Right hindlimb (tissue), 1 donor: ENCODE results near the gene FAM32A.

Experiments
- DNase-seq: peaks from one replicate; pipeline ENCODE4 v3.0.0-alpha.2; 2018

The FAM32A gene

DNA sequence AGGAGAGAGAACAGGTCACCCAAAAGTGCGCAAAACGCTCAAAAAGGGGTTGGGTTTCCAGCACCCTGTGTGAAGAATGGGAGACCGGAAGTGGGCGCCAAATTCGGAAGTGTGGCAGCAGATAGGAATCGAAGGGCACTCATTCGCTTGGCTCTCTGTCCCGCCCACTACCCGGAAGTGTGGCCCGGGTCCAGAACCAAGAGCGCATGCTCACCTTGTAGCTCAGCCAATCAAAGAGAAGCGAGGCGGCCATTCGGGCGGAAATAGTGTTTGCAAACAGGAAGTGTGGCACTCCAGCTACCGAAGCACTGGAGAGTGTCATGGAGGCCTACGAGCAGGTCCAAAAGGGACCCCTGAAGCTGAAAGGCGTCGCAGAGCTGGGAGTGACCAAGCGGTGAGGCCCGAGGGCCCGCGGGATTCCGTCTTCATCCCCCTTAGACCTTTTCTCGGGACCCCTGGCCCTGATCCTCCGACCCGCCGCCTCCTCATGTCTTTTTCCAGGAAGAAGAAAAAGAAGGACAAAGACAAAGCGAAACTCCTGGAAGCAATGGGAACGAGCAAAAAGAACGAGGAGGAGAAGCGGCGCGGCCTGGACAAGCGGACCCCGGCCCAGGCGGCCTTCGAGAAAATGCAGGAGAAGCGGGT, at the start of gene FAM32A:
TSS of gene FAM32A (plus strand) at position 288 of the 645 bp plus-strand sequence. CDS start at position 321, 33 bp downstream.
- DNase-seq = peak; percentile 100

DNA sequence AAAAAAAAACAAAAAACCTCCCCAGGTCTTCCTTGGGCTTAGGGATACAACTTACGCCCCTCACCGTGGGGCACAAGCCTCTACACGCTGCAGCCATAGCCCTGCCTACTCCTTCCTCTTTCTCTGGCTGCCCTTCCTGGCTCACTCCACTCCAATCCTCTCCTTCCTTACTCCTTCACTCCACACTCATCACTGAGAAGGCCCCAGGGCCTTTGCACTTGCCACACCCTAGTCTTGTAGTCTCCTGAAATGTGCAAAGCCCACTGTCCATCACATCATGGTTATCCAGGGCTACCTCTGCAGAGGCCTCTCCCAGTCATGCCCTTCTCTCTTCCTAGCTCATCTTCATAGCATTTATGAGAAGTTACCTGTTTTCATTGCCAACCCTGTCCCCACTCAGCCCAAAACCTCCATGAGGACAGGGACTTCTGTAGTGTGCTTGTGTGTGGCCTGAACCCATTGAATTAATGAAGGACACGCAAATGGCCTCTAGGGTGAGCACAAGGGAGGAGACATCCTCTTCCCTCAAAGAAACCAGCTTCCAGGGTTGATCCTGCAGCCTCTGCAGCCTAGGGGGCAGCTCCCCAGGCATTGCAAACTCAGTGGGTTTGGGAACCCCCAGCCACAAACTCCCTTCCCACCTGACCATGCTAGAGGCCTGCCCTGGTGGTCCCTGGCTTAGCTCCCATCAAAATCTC, 49.6 kb upstream of the FAM32A start:
- DNase-seq = no peak

DNA sequence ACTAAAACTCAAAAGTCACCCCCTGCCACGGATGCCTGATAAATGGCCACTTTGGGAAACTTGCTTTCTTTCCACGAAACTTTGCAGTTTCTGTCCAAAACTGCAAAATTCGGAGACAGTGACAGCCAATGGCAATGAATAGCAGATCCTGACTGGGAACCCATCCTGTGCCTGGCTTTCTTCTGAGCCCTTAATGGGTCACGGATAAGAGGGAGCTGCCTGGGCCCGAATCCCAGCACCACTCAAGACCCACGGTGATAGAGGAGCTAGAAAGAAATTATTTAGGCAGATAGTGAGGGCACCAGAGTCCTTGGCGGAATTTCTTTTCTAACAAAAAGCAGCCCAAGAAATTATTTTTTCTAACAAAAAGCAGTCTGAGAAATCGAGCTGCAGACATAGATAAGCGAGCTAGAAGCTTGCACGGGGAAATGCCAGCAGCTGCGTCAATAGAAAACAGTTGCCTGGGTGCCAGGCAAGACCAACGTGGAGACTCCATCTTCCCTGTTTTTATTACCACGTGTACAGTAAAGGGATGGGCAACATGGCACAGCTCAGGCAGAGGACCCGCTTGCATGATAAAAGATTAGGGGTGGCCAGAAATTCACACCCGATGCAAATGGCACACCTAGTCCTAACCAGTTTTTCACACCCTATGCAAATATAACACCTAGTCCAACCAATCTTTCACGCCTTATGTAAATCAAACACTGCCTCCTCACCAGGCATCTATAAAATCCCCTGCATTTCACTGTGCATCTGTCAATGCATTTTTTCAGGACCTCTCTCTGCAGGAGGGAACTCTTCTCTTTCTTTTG, 48.8 kb upstream of the FAM32A start:
- DNase-seq = no peak

DNA sequence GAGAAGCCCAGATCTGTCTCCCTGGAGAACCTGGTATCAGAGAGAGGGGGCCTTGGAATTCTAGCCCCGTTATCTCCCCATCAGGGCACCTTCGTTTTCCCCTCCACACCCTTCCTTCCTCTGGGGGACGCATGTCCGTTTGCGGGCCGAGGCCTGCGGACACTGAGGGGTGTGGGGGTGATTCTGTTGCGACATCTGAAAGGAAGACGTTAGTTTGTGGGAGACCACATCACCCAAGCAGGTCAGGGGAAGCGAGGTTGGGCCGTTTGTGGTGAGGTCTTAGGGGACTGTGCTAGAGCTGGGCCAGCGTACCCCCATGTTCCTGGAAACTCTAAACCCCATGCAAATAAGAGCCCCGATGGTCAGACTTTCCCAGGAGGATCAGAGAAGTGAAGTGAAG, 45.5 kb upstream of the FAM32A start:
- no peak for DNase-seq

DNA sequence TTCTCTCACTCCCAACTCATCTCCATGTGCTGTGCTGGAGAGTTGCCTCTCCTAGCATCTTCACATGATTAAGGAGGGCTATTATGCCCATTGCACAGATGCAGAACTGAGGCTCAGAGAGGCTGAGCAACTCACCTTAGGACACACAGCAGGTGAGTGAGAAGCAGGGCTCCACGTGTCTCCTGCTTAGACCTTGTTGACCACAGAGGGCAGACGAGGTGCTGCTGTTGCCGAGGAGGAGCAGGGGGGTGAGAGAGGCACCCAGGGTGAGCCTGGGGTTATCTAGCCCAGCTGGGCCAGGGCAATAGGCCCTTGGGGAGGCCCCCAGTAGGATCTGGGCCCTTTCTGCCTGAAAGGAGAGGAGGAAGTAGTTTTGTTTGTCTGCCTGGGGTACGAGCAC, 44.2 kb upstream of the FAM32A start:
- no peak for DNase-seq

DNA sequence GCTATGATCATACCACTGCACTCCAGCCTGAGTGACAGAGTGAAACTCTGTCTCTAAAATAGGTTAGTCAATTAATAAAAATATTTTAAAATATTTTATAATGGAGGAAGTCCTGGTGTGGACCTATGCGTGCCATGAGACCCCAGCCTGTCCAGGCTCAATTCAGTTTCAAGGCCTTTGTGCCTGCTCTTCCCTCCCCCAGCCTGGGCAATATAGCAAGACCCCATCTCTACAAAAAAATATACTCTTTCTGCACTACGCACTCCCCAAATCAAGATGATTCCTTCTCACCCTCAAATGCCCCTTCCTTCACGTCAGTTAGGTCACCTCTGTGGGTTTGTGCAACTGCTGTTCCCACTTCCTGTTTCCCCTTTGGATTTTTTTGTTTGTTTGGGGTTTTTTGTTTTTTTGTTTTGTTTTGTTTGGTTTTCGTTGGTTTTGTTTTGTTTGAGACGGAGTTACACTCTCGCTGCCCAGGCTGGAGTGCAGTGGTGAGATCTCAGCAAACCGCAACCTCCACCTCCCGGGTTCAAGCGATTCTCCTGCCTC, 43.1 kb upstream of the FAM32A start:
- DNase-seq = no peak

DNA sequence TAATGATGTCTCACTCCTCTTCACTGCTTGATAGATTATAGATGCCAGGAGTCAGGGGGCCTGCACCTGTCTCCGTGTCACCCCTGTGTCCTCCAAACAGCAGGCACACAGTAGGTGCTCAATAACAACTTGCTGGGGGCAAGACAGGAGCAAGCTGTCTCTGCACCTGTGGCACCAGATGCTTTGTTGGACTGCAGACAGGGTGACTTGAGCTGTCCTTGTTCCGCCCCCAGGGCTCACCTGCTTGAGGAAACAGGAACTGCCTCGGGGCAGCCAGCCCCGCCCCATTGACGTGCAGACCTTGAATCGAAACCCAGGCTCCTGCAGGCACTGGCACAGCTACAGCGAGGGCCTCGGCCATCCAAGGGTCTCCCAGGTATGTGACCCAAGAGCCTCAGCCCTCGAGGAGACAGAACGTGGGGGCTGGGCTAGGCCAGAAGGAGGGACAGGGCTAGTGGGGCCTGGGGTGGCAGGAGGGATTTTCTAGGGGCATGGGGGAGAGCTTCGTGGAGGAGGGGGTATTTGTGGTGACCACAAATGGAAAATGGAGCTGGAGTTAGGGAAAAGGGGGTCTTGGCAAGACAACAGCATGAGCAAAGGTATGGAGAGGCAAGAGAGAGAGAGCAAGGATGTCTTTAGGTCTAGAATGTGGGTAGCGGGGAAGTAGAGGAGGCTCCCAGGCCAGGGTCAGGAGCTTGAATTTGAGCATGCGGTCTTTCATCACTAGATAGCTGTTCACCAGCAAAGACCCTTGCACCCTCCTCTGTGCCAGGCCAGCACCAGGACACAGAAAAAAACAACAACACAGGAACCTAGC, 41.6 kb upstream of the FAM32A start, which contains the start of gene HSH2D:
TSS of gene HSH2D (plus strand) at position 287 of the 817 bp plus-strand sequence. CDS start 5,066 bp downstream, outside the sequence.
- no peak for DNase-seq

DNA sequence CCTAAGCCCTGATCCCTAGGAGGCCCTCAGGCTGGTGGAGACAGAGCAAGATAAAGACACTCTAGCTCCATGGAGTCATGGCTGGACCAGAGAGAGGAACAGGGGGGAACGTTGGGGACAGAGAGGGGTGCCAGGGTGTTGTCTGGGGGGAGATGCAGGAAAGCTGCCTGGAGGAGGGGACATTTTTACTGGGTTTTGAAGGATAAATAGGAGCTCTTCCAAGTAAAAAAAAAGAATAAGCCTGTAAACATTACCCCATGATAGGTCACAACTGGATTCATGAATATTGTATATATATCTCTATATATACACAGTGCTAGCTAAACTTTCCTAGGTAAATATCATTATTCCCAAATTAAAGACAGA, 41.0 kb upstream of the FAM32A start:
- DNase-seq = no peak

DNA sequence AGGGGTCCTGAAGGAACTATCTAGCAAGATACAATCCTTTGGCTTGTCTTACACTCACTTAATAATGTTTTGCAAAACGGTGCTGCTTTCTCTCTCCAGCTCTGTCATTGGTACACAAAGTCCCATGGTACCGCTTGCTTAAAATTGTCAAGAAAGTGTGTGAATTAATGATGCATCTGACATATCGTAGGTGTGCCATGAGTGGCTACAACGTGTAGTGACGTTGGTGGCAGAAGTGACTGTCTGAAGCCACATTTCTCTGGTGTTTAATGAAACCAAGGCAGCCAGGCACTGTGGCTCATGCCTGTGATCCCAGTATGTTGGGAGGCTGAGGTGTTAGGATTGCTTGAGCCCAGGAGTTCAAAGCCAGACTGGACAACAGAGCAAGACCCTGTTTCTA, 39.1 kb upstream of the FAM32A start:
- no peak for DNase-seq

DNA sequence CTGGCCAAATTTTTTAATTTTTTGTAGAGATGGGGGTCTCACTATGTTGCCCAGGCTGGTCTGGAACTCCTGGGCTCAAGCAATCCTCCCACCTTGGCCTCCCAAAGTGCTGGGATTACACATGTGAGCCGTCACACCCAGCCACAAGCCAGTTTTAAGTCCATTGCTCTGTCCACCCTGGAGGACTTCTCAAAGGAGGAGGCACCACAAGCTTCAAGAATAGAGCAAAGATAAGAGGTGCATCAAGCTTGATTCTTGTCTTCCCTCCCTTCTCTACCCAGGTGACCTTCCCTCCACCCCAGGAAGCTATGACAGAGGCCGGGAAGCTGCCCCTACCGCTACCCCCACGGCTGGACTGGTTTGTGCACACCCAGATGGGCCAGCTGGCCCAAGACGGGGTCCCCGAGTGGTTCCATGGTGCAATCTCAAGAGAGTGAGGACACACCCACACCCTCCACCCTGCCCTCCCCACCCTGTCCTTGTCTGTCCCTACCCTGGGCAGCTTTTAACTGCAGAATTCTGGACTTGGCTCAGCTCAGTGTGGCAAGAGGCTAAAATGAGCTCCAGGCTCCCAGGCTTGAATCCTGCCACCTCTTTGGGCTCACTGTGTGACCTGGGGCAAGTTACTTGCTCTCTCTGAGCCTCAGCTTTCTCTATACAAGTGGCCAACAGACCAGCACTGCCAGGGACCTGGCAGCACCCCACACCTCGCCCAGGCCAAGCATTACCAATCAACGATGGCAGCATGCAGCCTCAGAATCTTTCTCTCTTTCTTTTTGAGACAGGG, 36.6 kb upstream of the FAM32A start:
- DNase-seq = no peak

DNA sequence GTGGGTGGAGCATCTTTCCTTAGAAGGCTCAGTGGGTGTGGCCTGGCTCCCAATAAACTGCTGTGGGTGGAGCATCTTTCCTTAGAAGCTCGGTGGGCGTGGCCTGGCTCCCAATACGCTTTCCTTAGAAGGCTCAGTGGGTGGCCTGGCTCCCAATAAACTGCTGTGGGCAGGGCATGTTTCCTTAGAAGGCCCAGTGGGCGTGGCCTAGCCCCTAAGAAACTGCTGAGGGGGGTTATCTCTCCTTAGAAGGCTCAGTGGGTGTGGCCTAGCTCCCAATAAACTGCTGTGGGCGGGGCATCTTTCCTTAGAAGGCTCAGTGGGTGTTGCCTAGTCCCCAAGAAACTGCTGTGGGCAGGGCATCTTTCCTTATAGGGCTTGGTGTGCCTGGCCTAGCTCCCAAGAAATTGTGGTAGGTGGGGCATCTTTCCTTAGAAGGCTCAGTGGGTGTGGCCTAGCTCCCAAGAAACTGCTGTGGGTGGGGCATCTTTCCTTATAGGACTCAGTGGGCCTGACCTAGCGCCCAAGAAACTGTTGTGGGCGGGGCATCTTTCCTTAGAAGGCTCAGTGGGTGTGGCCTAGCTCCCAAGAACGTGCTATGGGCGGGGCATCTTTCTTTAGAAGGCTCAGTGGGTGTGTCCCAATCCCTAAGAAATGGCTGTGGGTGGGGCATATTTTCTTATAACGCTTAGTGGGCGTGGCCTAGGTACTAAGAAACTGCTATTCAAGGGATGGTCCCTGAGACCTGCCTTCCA, 31.5 kb upstream of the FAM32A start:
- DNase-seq = no peak

DNA sequence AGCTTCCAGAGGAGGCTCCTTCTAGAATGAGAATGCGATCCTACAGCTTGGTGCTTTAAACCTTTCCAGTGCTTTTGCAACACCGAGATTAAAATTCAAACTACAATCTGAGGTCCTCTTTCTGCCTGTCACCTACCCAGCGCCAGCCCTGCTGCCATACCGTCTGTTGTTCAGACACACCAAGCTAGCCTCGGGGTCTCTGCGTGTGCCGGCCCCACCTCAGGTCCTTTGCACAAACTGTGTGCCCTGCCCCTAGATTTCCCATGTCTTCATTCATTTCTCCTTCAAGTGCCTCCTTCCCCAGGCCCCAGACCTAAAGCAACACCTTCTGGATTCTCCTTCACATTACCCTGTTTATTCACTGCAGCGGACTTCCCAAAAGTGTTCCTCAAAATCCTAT, 30.7 kb upstream of the FAM32A start:
- DNase-seq = no peak

DNA sequence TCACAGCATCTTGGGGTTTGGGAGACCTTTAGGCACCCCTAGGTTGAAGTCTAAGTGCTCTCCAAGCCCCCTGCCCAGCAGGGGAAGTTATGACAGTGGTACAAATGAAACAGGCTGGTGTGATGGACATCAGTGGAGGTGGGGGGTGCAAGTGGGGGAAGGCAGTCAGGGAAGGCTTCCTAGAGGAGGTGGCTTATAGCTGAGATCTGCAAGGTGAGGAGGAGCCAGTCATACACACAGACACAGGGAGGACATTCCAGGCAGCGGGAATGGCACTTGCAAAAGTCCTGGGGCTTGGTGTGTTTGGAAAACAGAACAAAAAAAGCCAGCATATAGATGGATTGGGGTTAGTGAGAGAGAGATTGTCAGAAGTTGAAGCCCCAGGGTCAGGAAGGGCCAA, 30.1 kb upstream of the FAM32A start:
- no peak for DNase-seq

DNA sequence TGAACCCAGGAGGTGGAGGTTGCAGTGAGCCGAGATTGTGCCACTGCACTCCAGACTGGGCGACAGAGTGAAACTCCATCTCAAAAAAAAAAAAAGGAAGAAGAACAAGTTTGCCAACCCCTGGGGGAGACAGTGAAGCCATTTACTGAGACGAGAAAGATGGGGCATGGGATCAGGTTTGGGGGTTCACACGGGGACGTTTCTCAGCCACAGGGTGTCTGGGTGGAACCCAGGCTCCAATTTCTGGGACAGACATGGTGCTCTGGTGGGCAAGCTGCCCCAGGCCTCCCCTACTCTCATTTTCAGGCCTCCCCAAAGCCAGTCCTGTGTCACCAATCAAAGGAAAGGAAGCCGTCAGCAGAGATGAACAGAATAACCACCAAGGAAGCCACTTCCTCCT, 28.3 kb upstream of the FAM32A start:
- DNase-seq = no peak

DNA sequence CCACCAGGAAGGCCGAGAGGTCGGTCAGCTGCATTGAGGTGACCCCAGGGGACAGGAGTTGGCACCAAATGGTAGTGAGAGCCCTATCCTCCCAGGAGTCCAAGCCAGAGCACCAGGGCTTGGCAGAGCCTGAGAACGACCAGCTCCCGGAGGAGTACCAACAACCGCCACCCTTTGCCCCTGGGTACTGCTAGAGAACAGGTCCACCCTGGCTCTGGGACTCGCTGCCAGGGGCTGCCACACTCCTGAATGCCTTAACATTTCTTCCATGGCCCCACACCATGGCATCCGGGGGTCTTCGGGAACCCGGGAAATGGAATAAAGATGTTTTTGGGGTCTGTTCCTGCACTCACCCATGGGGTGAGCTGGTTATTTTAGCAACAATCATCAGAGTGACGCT, 27.6 kb upstream of the FAM32A start:
- DNase-seq = no peak

DNA sequence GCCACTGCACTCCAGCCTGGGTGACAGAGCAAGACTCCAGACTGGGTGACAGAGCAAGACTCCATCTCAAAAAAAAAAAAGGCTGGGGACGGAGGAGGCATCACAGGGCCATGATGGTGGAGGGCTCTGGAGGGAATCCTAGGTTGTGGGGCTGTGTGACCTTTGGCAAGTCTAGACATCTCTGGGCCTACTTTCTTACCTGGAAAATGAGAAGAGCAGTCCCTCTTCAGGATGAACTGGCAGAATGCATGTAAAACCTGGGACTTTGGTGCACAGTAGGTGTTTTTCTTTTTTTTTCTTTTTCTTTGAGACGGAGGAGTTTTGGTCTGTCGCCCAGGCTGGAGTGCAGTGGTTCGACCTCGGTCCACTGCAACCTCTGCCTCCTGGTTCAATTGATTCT, 25.6 kb upstream of the FAM32A start:
- no peak for DNase-seq

DNA sequence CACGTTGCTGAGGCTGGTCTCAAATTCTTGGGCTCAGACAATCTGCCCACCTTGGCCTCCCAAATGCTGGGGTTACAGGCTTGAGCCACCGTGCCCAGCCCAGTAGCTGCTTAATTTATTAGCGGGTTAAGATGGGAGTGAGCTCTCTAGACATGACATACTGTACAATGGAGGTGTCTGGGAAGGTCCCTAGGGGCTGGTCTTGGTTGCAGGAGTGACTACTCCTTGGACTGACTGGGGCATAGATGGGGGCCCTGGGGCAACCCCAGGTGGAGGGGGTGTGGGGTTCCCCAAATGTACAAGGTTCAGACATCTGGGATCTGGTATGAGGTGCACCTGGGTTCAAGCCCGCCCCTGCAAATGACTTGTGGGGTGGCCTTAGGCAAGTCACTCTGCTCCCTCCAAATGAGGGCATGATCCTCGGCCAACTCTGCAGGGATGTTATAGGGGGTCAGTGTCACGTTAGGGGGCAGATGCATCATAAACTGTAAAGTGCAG, 24.7 kb upstream of the FAM32A start:
- no peak for DNase-seq

DNA sequence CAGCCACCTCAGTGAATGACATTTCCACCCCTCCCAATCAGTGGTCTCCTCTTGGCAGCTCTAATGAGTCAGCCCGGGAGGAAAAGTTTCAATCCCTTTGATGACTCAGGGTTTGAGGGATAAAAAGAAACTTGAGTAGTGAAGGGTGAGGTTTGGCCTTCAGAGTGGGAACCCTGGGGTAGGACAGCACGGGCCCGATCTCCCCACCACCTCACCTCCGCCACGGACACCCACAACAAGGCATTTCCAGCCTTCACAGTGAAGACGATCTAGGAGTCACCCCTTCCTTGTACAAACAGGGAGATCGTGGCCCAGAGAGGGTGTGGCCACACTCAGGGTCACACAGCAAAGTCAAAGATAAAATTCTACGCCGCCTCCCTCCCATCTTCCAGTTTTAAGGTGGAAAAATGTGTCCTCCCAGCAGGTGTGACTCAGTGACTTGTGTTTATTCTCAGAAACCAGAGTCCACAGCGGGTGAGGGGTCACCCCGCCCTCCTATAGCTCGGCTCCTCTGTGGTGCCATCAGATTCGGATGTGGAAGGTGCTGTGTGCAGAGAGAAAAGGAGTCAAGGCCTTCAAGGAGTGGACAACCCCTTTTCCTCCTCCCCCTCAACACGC, 24.2 kb upstream of the FAM32A start:
- no peak for DNase-seq

DNA sequence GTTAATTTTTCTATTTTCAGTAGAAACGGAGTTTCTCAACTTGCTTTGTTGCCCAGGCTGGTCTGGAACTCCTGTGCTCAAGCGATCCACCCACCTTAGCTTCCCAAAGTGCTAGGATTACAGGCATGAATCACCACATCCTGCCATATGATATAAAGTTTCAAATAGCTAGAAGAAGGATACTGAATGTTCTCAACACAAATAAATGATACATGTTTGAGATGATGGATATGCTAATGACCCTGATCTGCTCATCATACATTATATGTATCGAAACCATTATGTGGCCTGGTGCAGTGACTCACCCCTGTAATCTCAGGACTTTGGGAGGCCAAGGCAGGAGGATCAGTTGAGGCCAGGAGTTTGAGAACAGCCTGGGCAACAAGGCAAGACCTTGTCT, 23.4 kb upstream of the FAM32A start:
- DNase-seq = no peak

DNA sequence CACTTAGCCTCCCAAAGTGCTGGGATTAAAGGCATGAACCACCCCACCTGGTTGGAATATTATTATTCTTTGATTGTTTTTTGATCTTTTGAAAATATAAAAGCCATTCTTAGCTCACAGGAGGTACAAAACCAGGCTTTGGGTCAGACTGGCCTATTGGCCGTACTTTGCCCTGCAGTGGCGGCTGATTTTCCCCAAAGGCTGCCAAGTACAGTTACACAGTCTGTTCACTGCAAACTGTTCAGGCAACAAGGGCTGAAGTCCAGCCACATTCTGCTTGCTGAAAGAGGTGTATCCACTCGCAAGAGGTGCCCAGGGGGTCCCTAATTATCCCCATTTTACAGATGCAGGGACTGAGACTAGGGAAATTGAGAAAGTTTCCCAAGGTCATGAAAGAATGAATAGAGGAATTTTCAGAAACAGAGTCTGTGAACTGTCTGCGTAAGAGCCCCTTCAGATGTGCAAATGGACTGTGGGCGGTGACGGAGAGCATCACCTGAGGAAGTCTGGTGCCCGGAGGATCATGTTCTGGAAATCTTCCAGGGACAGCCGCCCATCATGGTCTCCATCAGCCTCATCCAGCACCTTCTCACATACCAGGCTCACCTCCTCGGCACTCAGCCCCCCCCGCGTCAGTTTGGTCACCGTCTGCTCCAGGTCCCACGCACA, 20.9 kb upstream of the FAM32A start:
- no peak for DNase-seq
